ENCODE data around the gene PM20D1.

DNA sequence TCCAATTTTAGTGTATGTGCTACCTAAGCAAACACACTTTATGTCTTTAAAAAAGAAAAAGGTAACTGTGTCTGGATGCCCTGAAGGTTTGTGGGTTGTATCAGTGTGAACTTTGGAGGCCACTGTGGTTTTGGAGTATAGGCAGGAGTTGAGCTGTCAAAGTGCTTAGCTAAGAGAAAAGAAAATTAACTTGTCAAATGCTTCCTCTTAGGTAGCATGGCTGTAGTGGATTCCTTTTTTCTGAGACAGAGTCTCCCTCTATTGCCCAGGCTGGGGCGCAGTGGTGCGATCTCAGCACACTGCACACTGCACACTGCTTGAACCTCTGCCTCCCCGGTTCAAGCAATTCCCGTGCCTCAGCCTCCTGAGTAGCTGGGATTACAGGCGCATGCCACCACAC is 25.8 kb downstream of the PM20D1 start:
- TF ChIP-seq, protein P1, sequence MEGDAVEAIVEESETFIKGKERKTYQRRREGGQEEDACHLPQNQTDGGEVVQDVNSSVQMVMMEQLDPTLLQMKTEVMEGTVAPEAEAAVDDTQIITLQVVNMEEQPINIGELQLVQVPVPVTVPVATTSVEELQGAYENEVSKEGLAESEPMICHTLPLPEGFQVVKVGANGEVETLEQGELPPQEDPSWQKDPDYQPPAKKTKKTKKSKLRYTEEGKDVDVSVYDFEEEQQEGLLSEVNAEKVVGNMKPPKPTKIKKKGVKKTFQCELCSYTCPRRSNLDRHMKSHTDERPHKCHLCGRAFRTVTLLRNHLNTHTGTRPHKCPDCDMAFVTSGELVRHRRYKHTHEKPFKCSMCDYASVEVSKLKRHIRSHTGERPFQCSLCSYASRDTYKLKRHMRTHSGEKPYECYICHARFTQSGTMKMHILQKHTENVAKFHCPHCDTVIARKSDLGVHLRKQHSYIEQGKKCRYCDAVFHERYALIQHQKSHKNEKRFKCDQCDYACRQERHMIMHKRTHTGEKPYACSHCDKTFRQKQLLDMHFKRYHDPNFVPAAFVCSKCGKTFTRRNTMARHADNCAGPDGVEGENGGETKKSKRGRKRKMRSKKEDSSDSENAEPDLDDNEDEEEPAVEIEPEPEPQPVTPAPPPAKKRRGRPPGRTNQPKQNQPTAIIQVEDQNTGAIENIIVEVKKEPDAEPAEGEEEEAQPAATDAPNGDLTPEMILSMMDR (conservative IDR thresholded peaks at IDR 0.05): 0 out of 2 replicates have a peak, but pooled peaks have one; percentile 6
- TF ChIP-seq ZFX (IDR thresholded peaks at IDR 0.05): no peak
